Bronchial epithelial cell (primary cell): Measurements from ENCODE around the gene KAZN. TPM values are rescaled to one million over a fixed set of nuclear protein-coding genes. Genes with fewer than 3 reads are reported as not detected.

ENCODE experiments used
- DNase-seq: peaks from one replicate; pipeline ENCODE4 v3.0.0-alpha.2; 2010; ENCODE audit warnings: low read depth
- FAIRE-seq: peaks from 2 replicates; lab custom pipeline; 2011; peaks lifted over from hg19 to GRCh38; lab: Jason Lieb, UNC
- H3K27me3 ChIP-seq: 2 replicates; pipeline ENCODE4 v1.5.1; 2011; ENCODE audit warnings: low read length; ENCODE audit not compliant: control insufficient read depth, insufficient read depth
- H3K36me3 ChIP-seq: 2 replicates; pipeline ENCODE4 v1.5.1; 2011; ENCODE audit warnings: low read length; ENCODE audit not compliant: control insufficient read depth, insufficient read depth
- H3K4me3 ChIP-seq: 2 replicates; pipeline ENCODE4 v1.5.1; 2011; ENCODE audit warnings: mild to moderate bottlenecking, low read depth, low read length, control low read depth
- total RNA-seq: library from RNA; depleted of rRNA; stranded (reverse); fragments of >200 nt; gene quantifications from 2 replicates; pipeline ENCODE4 v1.2.1, GENCODE V29; 2014
- TF ChIP-seq, protein P1 (sequence below): IDR thresholded peaks from 2 replicates; pipeline ENCODE4 v1.5.1; 2011; ENCODE audit warnings: mild to moderate bottlenecking, moderate library complexity, low read length, control low read depth, inconsistent platforms; ENCODE audit not compliant: insufficient read depth, severe bottlenecking

KAZN gene
- total RNA-seq, 1 donor from 2014 or later = 4.7 TPM

- Histone ChIP-seq H3K27me3 (no peaks in the 10 kb centered on the region), H3K36me3 (no peaks in the 10 kb centered on the region), H3K4me3 (no peak overlapping the region)
- DNase-seq = no peak
- TF ChIP-seq, protein P1, sequence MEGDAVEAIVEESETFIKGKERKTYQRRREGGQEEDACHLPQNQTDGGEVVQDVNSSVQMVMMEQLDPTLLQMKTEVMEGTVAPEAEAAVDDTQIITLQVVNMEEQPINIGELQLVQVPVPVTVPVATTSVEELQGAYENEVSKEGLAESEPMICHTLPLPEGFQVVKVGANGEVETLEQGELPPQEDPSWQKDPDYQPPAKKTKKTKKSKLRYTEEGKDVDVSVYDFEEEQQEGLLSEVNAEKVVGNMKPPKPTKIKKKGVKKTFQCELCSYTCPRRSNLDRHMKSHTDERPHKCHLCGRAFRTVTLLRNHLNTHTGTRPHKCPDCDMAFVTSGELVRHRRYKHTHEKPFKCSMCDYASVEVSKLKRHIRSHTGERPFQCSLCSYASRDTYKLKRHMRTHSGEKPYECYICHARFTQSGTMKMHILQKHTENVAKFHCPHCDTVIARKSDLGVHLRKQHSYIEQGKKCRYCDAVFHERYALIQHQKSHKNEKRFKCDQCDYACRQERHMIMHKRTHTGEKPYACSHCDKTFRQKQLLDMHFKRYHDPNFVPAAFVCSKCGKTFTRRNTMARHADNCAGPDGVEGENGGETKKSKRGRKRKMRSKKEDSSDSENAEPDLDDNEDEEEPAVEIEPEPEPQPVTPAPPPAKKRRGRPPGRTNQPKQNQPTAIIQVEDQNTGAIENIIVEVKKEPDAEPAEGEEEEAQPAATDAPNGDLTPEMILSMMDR = no peak
- no peak for FAIRE-seq
These were observed 79.6 kb downstream of the KAZN start for GRCh38 chr1:14678011-14678638.

DNA sequence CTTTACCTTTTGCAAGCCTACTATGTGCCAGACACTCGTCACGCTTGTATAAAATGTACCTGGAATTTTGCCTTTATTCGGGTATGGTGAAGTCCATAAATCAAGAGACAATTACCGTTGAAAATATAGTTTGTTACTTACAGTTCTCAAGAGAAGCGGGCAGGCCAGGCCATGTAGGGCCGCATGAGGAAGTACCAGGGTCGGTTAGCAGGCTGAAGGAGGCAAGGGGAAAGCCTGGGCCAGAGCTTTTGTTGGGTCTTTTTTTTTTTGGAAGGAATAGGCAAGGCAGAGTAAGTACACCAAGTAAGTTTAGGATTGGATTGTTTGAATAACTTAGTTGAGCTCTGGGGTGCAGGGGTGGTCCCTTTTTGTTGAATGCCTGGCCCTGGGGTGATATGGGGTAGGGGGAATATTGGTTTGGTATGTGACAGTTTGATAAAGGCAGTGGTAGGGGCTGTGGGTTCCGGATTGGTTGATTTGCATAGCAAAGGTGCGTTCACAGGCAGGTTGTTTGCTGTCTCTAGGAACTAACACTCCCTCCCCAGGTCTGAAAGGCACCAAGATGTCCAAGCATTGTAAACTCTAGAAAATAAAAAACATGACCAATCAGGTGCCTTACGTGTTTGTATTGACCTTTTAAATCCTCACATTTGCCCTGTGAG is 80.7 kb downstream of the KAZN start:
- TF ChIP-seq, protein P1 = no peak
- FAIRE-seq (no peak), DNase-seq (no peak)
- H3K36me3 ChIP-seq = no peaks in the 10 kb centered on the region
- no peaks in the 10 kb centered on the region for H3K27me3 ChIP-seq
- no peak overlapping the region for H3K4me3 ChIP-seq

DNA sequence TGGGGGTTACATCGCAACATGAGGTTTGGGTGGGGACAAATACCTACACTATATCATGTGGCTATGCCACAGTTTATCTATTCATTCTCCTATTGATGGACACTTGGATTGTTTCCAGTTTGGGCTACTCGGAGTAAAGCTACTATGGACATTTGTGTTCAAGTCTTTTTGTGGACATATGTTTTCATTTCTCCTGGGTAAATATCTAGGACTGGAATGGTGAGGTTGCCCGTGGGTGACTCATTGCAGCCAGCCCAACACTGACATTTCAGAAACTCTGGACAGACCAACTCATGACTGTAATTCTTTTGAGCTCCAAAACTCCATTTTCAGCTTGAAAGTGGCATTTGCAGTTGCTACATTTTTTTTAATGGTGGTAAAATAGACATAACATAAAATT is 82.7 kb downstream of the KAZN start:
- Histone ChIP-seq H3K4me3 (no peak overlapping the region), H3K27me3 (no peaks in the 10 kb centered on the region), H3K36me3 (no peaks in the 10 kb centered on the region)
- TF ChIP-seq, protein P1 = no peak
- DNase-seq = no peak
- FAIRE-seq = no peak

DNA sequence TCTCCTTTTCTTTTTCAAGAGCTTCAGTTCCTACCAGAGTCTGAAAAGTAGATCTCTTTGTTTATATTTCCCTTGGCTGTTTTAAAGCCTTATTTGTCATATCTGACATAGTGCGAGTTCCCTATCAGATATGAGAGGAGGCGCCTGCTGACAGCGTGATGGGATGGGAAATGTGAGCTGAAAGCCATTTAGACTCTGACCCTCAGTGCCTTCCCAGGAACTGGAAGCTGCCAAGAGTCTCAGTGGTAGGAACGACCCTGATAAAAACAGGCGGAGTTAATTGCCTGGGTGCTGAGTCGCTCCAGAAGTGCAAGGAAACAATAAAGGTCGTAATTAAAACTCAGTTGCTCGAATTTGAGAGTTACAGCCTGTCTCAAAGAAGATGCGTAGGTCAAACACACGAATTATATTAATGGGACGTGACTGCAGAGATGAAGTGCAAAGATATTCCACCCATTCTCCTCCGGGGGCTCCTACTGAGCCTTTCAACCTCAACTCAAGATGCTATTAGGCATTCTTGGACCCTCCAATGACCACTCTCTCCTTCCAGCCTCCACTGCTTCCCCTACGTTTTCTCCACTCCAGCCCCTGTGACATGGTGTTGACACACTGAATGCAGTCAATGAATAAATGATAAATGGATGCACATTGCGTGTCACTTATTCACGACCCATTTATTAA is 84.6 kb downstream of the KAZN start:
- no peak overlapping the region for H3K4me3 ChIP-seq
- TF ChIP-seq, protein P1 = no peak
- FAIRE-seq (no peak), DNase-seq (no peak)
- no peaks in the 10 kb centered on the region for H3K36me3 ChIP-seq
- H3K27me3 ChIP-seq = no peaks in the 10 kb centered on the region

DNA sequence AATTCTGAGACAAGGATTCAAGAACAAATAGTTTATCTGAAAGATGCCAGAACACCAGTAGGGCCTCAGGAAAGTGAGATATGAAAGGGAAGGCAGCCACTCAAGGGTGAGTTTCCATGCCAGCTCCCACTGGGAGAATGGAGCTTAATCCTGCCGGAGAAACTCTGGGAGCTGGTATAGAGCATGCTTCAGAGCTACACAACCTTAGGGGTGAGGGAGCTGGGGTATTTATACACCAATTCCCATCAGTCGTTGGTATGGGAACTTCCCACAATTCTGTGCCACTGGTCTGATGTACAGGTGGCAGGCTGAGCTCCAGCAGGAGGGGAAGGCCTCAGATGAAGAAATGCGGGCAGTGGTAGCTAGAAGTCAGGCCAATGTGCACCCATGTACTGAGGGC is 86.6 kb downstream of the KAZN start:
- Histone ChIP-seq H3K36me3 (no peaks in the 10 kb centered on the region), H3K4me3 (no peak overlapping the region), H3K27me3 (no peaks in the 10 kb centered on the region)
- TF ChIP-seq, protein P1 = no peak
- FAIRE-seq (no peak), DNase-seq (no peak)
